Nephron (organoid): ENCODE measurements around the gene CREB5.

Experiments used
- H3K27ac Mint-ChIP-seq, 3 experiments: 2 replicates each; pipeline ENCODE4 v1.8.0; 2020; ENCODE audit warnings: mixed read lengths in 3 of 3, mild to moderate bottlenecking in 2 of 3, moderate library complexity in 1 of 3
- H3K27me3 Mint-ChIP-seq: 2 replicates; pipeline ENCODE4 v1.8.0; 2021; ENCODE audit warnings: low read depth, mild to moderate bottlenecking, moderate library complexity, mixed read lengths
- H3K36me3 Mint-ChIP-seq: 2 replicates; pipeline ENCODE4 v1.8.0; 2020; ENCODE audit warnings: low read depth, mixed read lengths
- H3K4me1 Mint-ChIP-seq: 2 replicates; pipeline ENCODE4 v1.8.0; 2020; ENCODE audit warnings: mixed read lengths
- H3K4me3 Mint-ChIP-seq, 3 experiments: 2 replicates each; pipeline ENCODE4 v1.8.0; 2020; ENCODE audit warnings: mild to moderate bottlenecking in 3 of 3, mixed read lengths in 3 of 3, moderate library complexity in 2 of 3
- H3K9me3 Mint-ChIP-seq: 2 replicates; pipeline ENCODE4 v1.8.0; 2020; ENCODE audit warnings: mixed read lengths
- CTCF ChIP-seq, 3 experiments: fragments of 200-600 bp; sonication (generic); IDR thresholded peaks; one replicate each; pipeline ENCODE4 v1.5.0; 2021; ENCODE audit warnings: antibody characterized with exemption in 3 of 3; ENCODE audit not compliant: unreplicated experiment in 3 of 3

The CREB5 gene

GRCh38 chr7:28629216-28629842, 217.0 kb downstream of the CREB5 start:
- Mint-ChIP-seq H3K4me1 (peaks cover 63% of the 10 kb centered on the region), H3K36me3 (no peaks in the 10 kb centered on the region), H3K27me3 (peaks cover 8% of the 10 kb centered on the region), H3K27ac (peak overlapping the region in 2 of 3 experiments; percentile 69 to 80), H3K4me3 (no peak overlapping the region), H3K9me3 (no peaks in the 10 kb centered on the region)
- TF ChIP-seq CTCF (IDR thresholded peaks at IDR 0.05; ENCODE audit: unreplicated experiment in 3 of 3) = no peak

GRCh38 chr7:28630350-28630749, 218.0 kb downstream of the CREB5 start:
- Mint-ChIP-seq H3K27me3 (peaks cover 8% of the 10 kb centered on the region), H3K9me3 (no peaks in the 10 kb centered on the region), H3K36me3 (no peaks in the 10 kb centered on the region), H3K4me3 (no peak overlapping the region), H3K4me1 (peaks cover 54% of the 10 kb centered on the region), H3K27ac (peak overlapping the region; percentile 69 to 95 (median 77))
- no peak for TF ChIP-seq CTCF (IDR thresholded peaks at IDR 0.05; ENCODE audit: unreplicated experiment in 3 of 3)

GRCh38 chr7:28631995-28632394, 219.7 kb downstream of the CREB5 start:
- H3K4me1 Mint-ChIP-seq = peaks cover 39% of the 10 kb centered on the region
- TF ChIP-seq CTCF (IDR thresholded peaks at IDR 0.05; ENCODE audit: unreplicated experiment in 3 of 3) = no peak
- no peaks in the 10 kb centered on the region for H3K36me3 Mint-ChIP-seq
- no peak overlapping the region for H3K4me3 Mint-ChIP-seq
- H3K27me3 Mint-ChIP-seq = peaks cover 8% of the 10 kb centered on the region
- H3K27ac Mint-ChIP-seq = peak overlapping the region in 1 of 3 experiments; percentile 1
- no peaks in the 10 kb centered on the region for H3K9me3 Mint-ChIP-seq

- H3K36me3 Mint-ChIP-seq = no peaks in the 10 kb centered on the region
- no peak for TF ChIP-seq CTCF (IDR thresholded peaks at IDR 0.05; ENCODE audit: unreplicated experiment in 3 of 3)
These were observed 226.6 kb downstream of the CREB5 start for GRCh38 chr7:28638914-28639313.

GRCh38 chr7:28640001-28640400, 227.7 kb downstream of the CREB5 start:
- no peak for TF ChIP-seq CTCF (IDR thresholded peaks at IDR 0.05; ENCODE audit: unreplicated experiment in 3 of 3)
- no peaks in the 10 kb centered on the region for H3K36me3 Mint-ChIP-seq
- H3K9me3 Mint-ChIP-seq = no peaks in the 10 kb centered on the region
- peaks cover 4% of the 10 kb centered on the region for H3K27me3 Mint-ChIP-seq
- no peak overlapping the region for H3K27ac Mint-ChIP-seq
- no peak overlapping the region for H3K4me3 Mint-ChIP-seq
- peaks cover 13% of the 10 kb centered on the region for H3K4me1 Mint-ChIP-seq

More at GRCh38 chr7:28638914-28639313, 226.6 kb downstream of the CREB5 start:
- no peak overlapping the region for H3K4me3 Mint-ChIP-seq
- H3K9me3 Mint-ChIP-seq = no peaks in the 10 kb centered on the region
- H3K4me1 Mint-ChIP-seq = peaks cover 13% of the 10 kb centered on the region
- no peak overlapping the region for H3K27ac Mint-ChIP-seq
- peaks cover 4% of the 10 kb centered on the region for H3K27me3 Mint-ChIP-seq
